ENCODE data around the gene DRC1.

DRC1 gene

GRCh38 chr2:26475832-26476501 lies 74.2 kb downstream of the DRC1 start:
- DNase-seq (ENCODE audit: low read depth in 1 of 2, low spot score in 1 of 2): no peak

GRCh38 chr2:26477126-26477910 lies 75.6 kb downstream of the DRC1 start:
- DNase-seq (ENCODE audit: low read depth in 1 of 2, low spot score in 1 of 2): no peak

GRCh38 chr2:26477911-26478253 lies 76.2 kb downstream of the DRC1 start, which contains the start of gene OTOF:
Gene OTOF, minus strand, starts transcription at chr2:26478124.
- DNase-seq (ENCODE audit: low read depth in 1 of 2, low spot score in 1 of 2): no peak

- DNase-seq (ENCODE audit: low read depth in 1 of 2, low spot score in 1 of 2): no peak
Observed at GRCh38 chr2:26478366-26478765, 76.6 kb downstream of the DRC1 start.

GRCh38 chr2:26479131-26479788 lies 77.5 kb downstream of the DRC1 start:
- DNase-seq (ENCODE audit: low read depth in 1 of 2, low spot score in 1 of 2): no peak

- DNase-seq (ENCODE audit: low read depth in 1 of 2, low spot score in 1 of 2): no peak
Observed at GRCh38 chr2:26479789-26480565, 78.3 kb downstream of the DRC1 start.

GRCh38 chr2:26480566-26481423 lies 79.1 kb downstream of the DRC1 start:
- DNase-seq (ENCODE audit: low read depth in 1 of 2, low spot score in 1 of 2): no peak

- DNase-seq (ENCODE audit: low read depth in 1 of 2, low spot score in 1 of 2): no peak
Observed at GRCh38 chr2:26481706-26482105, 80.0 kb downstream of the DRC1 start.

- DNase-seq (ENCODE audit: low read depth in 1 of 2, low spot score in 1 of 2): no peak
Observed at GRCh38 chr2:26482211-26483026, 80.7 kb downstream of the DRC1 start.

- DNase-seq (ENCODE audit: low read depth in 1 of 2, low spot score in 1 of 2): no peak
Observed at GRCh38 chr2:26483027-26483326, 81.3 kb downstream of the DRC1 start.

- no peak for DNase-seq (ENCODE audit: low read depth in 1 of 2, low spot score in 1 of 2)
Observed at GRCh38 chr2:26483516-26483915, 81.8 kb downstream of the DRC1 start.

GRCh38 chr2:26483957-26484565 lies 82.3 kb downstream of the DRC1 start:
- no peak for DNase-seq (ENCODE audit: low read depth in 1 of 2, low spot score in 1 of 2)

- DNase-seq (ENCODE audit: low read depth in 1 of 2, low spot score in 1 of 2): no peak
Observed at GRCh38 chr2:26484579-26484978, 82.9 kb downstream of the DRC1 start.

GRCh38 chr2:26485099-26485498 lies 83.4 kb downstream of the DRC1 start:
- no peak for DNase-seq (ENCODE audit: low read depth in 1 of 2, low spot score in 1 of 2)

- no peak for DNase-seq (ENCODE audit: low read depth in 1 of 2, low spot score in 1 of 2)
Observed at GRCh38 chr2:26485725-26486418, 84.2 kb downstream of the DRC1 start.

- no peak for DNase-seq (ENCODE audit: low read depth in 1 of 2, low spot score in 1 of 2)
Observed at GRCh38 chr2:26486789-26487188, 85.1 kb downstream of the DRC1 start.

- no peak for DNase-seq (ENCODE audit: low read depth in 1 of 2, low spot score in 1 of 2)
Observed at GRCh38 chr2:26487192-26487591, 85.5 kb downstream of the DRC1 start.

- no peak for DNase-seq (ENCODE audit: low read depth in 1 of 2, low spot score in 1 of 2)
Observed at GRCh38 chr2:26488463-26489212, 86.9 kb downstream of the DRC1 start.
